NCI-H1436 (cell line): Measurements from ENCODE around the gene SNCG.

Source experiments
- DNase-seq: peaks from one replicate; lab custom pipeline; 2025; lab: John Stamatoyannopoulos, UW

Gene SNCG

DNA sequence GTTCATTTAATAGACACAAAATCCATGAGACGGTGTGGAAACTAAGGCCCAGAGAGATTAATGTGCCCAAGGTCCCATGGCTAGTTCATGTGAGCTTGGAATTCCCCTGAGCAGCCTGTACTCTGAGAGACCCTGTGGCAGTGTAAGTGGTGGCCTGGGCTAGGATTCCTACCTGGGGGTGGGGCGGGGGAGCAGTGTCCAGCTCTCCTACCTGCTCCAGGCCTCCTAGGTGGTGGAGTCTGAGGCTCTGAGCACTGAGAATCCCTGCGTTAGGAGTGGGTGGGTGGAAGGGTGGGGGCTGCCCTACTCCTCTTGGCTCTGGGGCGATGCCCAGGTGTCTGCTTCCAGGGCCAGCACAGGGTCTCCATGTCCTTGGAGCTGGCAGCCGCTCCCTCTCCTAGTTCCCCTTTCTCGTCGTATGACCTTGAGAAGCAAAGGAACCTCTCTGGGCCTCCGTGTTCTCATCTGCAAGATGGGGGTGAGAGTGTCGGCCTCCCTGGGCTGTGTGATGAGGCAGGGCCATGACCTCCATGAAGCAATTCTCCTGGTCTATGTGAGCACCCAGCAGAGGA lies 2.5 kb downstream of the SNCG start:
- DNase-seq = no peak

GRCh38 chr10:86961481-86962091 lies 3.2 kb downstream of the SNCG start:
- no peak for DNase-seq

DNA sequence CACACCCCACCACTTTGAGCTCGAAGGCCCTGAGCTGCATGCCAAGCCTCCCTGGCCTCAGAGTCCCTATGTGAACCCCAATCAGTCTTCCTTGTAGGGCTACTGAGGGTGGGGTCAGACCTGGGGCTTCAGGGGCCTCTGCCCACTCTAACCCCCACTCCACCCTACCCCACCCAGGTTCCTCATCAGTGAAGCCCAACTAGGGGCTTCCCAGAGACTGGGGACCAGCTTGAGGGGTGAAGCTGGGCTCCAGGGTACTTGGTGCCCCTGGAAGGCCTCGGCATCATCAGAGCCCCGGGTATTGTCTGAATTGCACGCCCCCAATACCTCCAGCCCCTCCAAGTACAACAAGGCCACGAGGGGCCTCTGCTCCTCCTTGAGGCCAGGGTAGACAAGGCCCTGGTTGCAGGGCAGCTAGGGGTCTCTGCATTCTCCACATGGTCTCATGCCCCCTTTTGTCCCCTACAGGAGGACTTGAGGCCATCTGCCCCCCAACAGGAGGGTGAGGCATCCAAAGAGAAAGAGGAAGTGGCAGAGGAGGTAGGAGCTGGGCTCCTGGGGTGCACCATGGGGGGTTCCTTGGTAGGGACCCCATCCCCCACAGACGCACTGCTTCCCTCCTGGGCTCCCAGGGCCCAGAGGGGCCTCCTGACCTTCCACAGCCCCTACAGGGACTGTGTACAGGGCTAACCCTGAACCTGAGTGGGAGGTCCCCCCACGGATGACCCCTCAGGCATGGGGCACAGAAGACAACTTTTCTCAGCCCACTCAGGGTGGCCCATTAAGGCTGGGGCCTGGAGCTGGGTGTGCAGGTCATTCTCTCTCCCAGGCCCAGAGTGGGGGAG lies 4.0 kb downstream of the SNCG start:
- DNase-seq = no peak

DNA sequence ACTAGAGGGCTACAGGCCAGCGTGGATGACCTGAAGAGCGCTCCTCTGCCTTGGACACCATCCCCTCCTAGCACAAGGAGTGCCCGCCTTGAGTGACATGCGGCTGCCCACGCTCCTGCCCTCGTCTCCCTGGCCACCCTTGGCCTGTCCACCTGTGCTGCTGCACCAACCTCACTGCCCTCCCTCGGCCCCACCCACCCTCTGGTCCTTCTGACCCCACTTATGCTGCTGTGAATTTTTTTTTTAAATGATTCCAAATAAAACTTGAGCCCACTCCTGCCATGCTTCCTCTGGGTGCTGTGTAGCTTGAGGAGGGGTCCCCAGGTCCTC lies 4.5 kb downstream of the SNCG start:
- no peak for DNase-seq

GRCh38 chr10:86963341-86963919 lies 5.0 kb downstream of the SNCG start:
- no peak for DNase-seq

GRCh38 chr10:86964061-86964846 lies 5.9 kb downstream of the SNCG start:
- DNase-seq = no peak

DNA sequence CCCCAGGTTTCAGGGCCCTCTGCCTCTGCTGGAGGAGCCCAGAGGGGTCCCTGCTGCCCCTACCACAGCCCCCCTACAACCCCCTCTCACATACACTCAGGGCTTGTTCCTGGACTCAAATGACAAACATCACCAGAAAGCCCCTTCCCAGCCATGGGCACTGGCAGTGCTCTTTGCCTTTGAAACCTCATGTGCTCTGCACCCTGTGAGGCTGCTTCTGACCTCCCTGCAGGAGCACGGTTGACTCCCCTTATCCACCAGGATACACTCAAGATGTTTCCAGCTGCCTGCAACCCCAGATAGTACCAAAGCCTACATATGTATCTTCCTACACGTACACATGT lies 6.4 kb downstream of the SNCG start:
- no peak for DNase-seq

GRCh38 chr10:86965986-86966654 lies 7.7 kb downstream of the SNCG start:
- no peak for DNase-seq

GRCh38 chr10:86967481-86967941 lies 9.1 kb downstream of the SNCG start:
- DNase-seq = no peak

DNA sequence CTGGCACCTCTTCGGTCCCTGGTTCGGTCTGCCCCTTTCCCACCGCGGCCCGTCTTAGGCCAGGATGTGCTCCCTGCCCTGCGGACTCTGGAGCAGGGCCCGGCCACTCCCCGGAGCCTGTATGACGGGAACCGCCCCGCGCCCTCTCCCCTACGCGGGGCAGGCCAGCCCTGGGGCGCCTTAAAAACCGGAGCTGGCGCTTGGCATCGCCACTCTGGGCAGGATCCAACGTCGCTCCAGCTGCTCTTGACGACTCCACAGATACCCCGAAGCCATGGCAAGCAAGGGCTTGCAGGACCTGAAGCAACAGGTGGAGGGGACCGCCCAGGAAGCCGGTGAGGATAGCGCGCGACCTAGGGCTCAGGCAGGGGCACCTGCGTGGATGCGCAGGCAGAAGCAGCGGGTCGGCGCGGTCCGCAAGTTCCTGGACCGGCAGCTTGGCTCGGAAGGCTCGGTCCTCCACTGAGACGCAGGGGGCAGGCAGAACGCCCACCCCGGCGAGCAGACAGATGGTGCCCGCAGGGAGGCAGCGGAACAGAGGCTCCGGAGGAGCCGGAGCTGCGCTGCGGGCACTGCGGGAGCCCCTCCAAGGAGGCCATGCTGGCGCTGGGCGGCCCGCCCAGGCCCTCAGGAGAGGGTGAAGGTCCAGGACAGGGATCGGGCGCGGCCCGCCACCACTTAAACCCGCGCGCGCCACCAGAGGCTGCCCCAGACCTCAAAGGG lies 10.0 kb downstream of the SNCG start, which contains the start of gene ADIRF:
Gene ADIRF, plus strand, starts transcription at position 212 of the 723 bp plus-strand sequence. Its CDS starts 63 bp downstream, at position 275.
- DNase-seq = no peak

- DNase-seq = no peak
Observed at GRCh38 chr10:86968994-86969355, 10.6 kb downstream of the SNCG start.

DNA sequence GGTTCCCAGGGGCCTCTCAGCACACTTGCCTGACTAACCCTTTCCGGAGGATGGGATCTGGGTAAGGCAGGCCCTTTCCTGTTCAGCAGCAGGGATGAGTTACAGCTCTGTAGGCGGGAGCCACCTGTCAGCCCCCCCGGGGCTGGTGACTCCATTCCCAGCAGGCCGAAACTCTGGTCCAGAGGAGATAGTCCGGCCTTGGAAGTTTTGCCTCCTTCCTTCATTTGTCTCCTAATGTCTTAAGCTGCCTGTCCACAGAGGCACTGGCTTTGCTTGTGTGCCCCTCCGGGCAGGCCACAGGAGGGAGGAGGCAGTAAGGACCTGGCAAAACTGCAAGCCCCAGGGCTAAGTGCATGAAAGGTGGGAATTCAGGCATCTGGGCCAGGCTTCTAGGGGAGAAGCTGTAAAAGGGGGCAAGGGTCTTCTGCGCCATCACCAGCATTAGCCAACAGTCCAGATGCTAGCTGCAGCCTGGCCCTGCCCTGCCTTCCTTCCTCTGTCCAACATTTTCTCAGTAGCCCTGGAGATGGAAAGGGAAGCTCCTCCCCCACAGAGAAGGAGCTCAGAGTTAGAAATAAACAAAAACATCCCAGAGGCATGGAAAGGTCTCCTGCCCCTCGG lies 11.1 kb downstream of the SNCG start:
- DNase-seq = no peak

DNA sequence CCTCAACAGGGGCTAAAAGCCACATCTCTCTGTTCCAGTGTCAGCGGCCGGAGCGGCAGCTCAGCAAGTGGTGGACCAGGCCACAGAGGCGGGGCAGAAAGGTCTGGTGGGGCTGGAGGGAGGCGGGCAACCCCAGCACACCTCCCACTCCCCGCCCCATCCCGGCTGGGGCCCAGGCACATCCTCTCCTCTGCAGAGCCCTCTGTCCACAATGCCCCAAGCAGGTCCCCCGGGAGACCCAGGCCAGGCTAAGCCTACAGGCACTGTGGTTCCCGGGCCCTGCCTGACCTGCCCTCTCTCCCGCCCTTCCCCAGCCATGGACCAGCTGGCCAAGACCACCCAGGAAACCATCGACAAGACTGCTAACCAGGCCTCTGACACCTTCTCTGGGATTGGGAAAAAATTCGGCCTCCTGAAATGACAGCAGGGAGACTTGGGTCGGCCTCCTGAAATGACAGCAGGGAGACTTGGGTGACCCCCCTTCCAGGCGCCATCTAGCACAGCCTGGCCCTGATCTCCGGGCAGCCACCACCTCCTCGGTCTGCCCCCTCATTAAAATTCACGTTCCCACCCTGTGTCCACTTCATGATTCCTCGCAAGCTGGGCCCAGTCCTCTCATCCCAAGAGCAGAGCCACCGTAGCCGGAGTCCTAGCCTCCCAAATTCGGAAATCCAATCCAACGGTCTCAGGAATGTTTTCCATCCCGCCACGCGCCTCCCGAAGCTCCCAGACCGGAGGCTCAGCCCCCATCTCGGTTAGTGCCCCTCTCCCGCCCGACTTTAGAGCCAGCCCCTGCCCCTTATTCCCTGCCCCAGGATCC lies 12.0 kb downstream of the SNCG start:
- no peak for DNase-seq

GRCh38 chr10:86970982-86971231 lies 12.5 kb downstream of the SNCG start:
- DNase-seq = no peak

DNA sequence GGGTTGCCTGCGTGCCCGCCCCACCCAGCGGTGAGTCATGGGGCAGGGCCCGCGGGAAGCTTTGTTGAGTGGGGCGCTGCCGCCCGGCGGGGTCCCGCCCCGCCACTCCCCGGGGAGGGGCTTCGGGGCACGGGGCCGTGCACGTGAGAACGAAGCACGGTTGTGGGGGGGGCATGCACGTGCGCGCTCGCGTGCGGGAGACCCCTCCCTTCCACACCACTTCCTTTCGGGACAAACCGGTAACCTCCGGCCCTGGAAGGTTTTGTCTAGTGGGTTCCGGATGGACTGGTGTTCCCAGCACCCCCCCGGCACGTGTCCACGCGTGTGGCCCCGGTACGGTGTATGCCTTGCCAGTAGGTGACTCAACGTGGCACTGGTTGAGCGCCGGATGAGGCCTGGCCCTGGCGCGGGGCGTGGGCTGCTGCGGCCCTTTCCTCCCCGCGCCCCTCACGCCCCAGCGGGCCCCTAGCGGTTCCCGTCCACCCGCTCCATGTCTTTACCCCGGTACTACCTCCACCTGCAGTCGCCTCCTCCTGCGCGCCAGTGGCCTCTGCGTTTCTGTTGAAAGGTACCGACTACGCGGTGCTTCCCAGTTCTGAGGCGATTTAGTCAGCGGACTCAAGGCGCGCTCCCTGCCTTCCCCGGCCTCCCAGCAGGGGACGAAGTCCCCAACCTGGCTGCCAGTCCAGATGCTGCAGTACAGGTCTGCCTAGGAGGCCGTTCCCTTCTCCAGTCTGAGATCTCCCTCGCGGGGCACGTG lies 13.0 kb downstream of the SNCG start:
- DNase-seq = no peak

GRCh38 chr10:86972613-86973380 lies 14.4 kb downstream of the SNCG start:
- DNase-seq = no peak

DNA sequence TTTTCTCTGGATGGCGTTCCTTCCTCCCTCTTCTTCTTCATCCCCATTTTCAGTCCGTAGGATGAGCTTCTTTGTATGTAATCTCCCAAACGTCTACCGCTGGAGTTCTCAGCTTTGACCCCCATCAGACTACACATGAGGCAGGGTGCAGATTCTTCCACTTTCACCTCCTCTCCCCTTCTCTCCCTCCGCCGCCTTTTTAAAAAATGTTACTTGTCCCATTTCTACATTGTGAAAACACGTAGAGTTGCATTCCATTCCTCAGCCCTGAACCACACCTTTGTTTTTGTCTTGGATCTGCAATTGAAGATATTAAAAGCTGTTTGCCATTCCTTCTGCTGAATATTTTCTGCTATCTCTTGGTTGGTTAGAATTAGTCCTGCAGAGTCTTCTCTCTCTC lies 16.1 kb downstream of the SNCG start:
- no peak for DNase-seq

- DNase-seq = no peak
Observed at GRCh38 chr10:86976362-86977056, 18.1 kb downstream of the SNCG start.
